HG03064 (cell line): ENCODE results near the gene COL25A1.

Source experiments
- ATAC-seq: cut with Tn5 transposase; IDR thresholded peaks from one replicate; pipeline ENCODE4 v1.9.1; 2021; ENCODE audit warnings: low read depth; ENCODE audit not compliant: unreplicated experiment

Gene COL25A1

DNA sequence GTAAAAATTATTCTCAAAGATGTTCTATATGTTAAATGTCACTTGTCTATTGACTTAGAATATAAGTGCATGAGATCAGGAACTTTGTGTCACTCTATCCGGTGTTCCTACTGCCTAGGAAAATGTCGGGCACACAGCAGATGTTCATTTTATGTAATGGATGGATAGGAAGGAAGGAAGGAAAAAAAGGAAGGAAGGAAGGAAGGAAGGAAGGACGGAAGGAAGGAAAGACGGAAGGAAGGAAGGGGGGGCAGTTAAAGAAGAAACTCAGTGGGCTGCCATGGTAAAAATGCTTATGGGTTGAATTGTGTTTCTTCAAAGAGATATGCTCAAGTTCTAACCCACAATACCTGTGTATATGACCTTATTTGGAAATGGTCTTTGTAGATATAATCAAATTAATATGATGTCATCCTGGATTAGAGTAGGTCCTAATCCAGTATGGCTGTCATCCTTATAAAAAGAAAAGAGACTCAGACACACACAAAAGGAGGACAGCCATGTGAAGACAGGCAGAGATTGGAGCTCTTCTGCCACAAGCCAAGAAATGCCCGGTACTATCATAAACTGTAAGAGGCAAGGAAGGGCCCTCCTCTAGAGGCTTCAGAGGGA lies 86.3 kb downstream of the COL25A1 start:
- no peak for ATAC-seq

DNA sequence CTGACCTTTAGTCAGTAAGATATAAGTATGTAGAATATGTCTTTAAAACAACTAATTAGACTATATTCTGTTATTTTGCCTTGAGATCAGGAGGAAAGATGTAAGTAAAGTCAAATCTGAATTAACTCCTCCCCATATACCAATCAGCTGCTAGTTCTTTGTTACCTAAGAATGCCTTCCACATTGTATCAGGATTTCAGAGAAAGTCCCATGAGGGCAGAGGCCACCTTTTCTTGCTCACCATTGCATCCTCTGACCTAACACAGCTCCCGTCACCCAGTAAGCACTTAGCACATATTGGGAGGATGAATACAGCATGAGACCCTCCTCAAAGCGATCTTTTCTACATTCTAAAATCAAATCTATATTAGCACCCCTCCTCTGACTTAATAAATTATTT lies 87.0 kb downstream of the COL25A1 start:
- ATAC-seq: no peak

DNA sequence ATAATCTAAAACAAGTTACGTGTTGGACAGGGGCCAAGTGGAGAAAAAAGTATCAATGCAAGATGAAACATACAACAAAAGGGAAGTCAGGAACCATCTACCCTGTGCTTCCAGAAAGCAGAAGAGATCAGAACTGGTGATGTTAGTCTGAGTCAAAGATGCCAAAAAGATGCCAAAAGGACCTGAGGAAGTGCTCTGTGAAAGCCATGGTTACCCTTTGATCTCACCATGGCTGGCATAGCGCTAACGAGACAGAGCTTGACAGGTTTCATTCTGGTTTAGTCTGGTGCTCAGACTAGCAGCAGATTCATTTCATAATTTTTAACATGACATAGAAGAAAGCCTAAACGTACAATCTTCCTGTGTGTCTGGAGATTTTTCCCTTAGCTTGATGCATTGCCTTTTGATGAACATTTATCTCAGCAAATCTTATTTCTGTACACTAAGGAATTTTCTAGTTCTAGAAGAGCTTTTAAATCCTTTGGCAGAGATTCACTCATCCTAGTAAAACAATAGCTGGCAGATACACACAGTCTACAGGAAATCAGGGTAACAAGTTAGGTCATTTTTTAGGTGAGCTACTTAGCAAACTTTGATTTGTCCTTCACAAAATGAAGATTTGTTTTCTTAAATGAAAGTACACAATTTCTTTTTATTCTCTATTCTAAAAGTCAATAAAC lies 87.7 kb downstream of the COL25A1 start:
- ATAC-seq: no peak

DNA sequence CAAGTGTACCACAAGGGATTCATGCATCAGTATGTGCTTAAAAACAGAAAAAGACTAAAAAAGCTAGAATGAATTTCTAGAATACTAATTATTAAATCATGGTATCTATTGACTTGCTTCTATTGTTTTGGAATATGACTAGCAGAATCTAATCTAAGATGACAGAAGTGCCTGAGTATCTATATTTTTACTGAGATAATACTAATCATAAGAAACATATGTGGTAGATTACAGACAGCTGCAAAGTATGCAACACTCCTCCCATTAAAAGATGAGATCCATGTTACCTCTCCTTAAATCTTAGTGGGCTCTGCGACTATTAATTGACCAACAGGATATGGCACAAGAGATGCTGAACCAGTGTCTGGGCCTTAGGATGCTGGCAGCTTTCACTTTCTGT lies 89.4 kb downstream of the COL25A1 start:
- ATAC-seq: no peak

DNA sequence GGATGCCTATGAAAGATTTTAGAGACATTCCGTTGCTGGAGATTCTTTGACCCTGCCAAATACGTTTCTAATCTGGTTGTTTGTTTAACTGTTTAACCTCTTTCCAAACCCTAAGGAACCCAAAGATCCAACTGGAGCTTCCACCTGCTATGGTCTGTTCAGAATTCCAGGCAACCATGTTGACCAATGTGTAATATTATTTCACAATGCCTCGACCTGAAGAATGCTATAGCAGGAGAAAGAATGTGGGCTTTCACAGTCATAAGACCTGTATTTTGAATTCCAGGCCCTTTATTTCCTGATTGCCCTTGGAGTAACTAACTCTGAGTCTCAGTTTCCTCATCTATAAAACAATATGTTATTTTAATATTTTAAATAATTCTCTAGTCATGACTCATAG lies 90.8 kb downstream of the COL25A1 start:
- ATAC-seq: no peak

DNA sequence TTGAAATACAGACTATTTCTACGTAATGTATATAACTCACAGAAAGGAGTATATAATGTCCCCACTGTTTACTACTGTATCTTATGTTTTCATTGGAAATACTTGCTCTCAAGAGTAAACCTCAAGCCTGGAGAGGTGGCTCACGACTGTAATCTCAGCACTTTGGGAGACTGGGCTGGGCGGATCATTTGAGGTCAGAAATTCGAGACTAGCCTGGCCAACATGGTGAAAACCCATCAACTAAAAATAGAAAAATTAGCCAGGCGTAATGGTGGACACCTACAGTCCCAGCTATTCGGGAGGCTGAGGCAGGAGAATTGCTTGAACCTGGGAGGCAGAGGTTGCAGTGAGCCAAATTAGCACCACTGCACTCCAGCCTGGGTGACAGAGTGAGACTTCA lies 92.8 kb downstream of the COL25A1 start:
- ATAC-seq: no peak

DNA sequence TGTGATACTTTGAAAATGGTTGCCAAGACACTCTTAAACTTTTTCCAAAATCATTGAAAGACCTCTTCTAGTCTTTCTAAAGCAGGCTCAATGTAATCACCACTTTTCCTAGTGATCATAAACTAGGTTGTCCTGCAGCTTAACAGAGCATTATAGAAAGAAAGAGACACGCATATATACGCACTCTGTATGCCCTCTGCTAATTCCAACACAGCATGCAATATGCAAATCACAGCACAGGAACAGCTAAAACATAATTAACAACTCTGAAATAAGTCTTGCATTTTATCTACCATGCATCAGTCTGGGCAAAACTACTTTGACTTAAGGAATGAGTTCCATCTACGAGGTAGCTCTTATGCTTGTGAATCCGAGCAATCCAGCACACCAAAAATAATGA lies 94.6 kb downstream of the COL25A1 start:
- ATAC-seq: no peak

DNA sequence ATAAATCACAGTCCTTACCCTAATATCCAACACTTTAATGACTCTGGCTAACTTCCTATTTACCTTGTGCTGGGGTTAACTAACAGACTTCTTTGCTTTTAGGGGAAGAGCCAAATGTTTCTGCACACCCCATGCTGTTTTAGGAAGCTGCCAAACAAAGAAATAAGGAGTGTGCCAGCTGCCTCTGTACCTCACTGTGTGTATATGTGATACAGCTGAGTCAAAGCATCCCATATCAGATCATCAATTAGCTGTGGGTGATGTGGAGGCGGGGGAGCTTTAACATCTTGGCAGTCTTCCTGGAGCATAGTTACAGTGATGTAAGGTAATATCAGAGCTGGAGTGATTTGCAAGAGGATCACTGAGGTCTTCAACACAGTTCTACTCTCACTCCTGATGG lies 95.4 kb downstream of the COL25A1 start:
- ATAC-seq: no peak

DNA sequence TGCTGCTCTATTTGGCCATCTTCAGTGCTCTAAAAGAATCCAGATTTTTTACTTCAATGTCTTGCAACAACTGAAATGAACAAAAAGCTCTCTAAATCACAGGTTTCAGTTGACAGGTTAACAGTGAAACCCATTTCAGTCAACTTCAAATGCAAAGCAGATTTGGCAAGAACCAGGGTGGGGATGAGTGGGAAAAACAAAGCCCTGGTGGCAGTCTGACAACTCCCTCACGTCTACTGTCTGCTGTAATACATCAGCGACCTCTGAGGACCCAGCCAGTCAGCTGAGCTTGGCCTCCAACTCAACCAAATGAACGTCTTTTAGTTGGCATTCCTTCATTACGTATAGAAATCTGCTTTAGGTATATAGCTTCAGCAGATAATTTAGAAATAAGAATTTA lies 95.8 kb downstream of the COL25A1 start:
- ATAC-seq: no peak

DNA sequence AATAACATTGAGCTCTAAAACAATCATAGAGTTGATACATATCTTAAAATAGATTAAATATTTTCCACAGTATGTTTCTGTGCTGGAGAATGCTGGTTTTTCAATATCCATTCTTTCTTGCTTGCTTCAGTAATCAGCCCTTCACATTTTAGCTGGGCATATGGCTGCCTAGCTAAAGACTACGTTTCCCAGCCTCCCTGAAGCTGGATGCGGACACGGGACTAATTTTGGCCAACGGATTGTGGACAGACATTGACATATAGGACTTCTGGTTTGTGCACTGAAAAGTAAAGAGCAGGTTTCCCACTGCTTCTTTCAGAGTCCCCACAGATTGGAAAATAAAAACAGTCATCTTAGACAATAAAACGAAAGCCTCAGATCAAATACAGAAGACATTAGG lies 97.3 kb downstream of the COL25A1 start:
- no peak for ATAC-seq

DNA sequence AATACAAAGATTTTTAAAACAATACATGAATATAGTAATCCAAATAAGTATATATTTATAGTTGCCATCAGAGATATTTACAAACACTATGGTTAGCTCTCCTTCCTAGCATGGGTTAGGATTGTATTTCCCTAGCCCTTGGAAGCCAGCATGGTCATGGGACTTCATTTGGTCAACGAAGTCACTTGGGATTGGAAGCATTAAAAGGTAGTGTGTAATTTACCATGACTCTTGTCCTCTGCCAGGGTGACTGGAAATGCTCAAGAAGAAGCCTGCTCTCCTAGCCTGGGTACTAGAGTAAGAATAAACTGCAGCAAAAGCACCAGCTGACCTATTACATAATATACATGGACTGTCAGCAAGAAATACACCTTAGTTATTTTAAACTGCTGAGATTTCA lies 102.9 kb downstream of the COL25A1 start:
- no peak for ATAC-seq

DNA sequence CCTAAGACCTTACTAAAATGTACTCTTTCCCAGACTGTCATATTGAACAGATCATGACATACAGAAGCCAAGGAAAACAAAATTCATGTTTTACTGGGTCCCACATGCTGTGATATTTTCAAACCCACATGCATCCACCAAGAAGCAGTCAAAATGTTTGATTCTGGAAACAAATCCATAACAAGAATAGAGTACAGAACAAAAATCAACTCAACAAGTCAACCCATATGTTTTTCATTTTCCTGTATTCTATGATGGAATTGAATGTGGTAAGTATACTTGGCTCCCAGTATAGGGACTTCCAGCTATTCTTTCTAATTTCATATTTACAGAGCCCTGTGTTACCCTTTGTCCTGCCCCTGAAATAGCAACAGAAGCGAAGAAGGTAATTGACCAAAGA lies 106.8 kb downstream of the COL25A1 start:
- ATAC-seq: no peak

DNA sequence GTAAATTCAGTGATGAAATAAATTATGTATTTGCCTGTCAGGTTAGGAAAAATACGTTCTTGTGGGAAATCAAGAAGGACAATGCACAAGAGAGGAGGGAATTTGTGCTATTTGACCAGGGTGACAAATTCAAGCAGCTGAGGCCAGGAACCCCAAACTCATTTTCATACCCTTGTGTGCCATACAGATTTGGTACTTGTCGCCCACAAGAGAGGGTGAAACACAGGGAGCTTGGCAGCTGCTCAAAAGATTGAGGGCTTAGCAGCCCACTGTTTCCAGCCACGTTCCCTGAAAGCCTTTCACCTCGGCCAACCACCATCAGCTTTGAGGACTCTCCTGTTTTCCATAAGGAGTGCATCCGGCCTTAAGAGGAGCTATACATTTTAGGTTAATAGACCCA lies 111.2 kb downstream of the COL25A1 start:
- ATAC-seq: no peak

DNA sequence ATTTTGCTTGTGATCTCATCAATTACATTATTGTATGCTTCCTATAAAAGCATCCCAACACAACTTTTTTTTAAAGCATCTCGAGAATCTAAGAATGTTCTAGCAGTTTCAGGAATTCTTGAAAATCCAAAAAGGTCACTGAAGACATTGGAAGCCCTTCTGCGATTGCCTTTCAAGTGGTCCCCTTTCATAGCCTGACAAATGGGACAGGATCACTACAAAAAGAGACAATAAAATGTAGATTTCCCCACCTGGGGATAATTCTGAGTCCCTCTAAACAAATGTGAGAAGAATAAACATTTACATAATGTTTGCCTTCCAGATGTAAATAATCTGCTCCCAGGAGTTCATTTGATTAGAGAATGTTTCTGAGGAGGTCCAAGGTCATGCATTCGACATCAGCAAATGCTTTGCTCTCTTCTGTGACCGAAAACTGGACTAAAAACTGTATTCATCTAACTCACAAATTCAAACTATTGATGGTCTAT lies 116.0 kb downstream of the COL25A1 start:
- ATAC-seq: no peak

DNA sequence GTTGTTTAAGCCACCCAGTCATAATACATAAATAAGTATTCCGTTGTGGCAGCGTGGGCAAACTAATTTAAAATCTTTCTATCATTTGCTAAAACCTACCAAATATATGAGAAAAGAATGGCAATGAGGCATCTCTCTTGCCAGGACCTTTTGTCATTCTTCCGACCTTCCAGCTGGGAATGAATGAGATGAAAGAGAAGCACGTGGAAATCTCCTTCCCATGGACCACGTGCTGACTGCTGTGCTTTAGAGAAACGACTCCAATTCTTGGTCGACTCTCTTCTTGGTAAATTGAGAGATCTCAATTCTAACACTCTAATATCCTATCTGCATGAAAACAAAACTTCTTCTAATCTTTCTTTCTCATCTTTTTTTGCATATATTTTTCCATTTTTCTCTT lies 116.5 kb downstream of the COL25A1 start:
- ATAC-seq: no peak

DNA sequence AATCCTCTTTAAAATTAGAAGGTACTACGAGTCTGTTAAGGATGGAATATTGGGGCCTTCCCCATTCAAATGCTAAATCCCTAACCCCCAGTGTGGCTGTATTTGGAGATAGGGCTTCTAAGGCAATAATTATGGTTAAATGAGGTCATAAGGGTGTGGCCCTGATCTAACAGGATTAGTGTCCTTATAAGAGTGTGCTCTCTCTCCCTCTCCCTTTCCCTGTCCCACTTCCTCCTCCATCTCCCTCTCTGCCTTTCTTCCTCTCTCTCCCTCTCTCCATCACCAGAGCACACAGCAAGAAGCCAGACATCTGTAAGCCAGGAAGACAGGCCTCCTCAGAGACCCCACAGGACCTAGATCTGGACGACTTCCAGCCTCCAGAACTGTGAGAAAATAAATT lies 116.9 kb downstream of the COL25A1 start:
- no peak for ATAC-seq

DNA sequence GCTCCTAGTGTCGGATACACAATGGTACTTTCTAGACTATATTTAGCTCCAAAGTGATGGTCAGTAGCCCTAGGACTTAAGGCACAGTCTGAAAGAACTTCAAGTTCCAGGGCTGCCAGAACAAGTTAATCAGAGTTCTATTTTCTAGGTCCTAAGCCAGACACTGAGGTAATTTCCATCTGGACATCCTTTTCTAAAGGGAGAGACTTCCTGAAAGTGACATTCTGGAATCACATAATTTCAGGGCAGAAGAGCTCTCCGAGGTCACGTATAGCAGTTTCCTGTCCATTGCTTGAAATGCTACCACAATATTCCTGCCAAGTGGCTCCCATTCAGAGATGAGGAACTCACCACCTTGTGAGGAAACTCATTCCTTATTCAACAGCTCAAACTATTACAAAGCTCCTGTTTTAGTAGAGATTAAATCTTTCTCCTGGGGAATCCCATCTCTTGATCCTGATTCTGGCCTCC lies 117.9 kb downstream of the COL25A1 start:
- no peak for ATAC-seq

DNA sequence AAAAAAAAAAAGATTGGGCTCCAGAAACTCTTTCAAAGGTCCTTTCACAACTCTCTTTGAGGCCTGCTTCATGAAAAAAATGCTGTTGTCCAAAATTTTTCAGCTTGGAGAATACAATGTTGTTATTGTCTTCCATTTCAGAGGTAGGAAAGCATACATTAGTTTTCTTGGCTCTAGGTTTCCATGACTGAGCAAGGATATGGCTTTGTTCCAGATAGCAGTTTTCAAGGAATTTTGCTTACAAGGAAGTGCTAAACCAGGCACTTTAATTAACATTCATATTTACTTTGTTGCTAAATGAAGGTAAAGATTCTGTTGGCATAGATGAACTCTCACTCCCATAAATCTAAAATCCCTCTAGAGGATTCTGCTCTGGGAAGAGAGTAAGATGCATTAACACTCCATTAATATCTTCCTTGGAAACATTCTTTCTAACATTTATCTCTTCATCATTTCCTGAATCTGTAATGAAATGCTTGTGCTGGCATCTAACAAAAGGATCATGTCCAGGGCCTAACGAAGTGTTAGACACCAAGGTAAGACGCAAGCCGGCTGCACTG lies 118.4 kb downstream of the COL25A1 start:
- no peak for ATAC-seq

DNA sequence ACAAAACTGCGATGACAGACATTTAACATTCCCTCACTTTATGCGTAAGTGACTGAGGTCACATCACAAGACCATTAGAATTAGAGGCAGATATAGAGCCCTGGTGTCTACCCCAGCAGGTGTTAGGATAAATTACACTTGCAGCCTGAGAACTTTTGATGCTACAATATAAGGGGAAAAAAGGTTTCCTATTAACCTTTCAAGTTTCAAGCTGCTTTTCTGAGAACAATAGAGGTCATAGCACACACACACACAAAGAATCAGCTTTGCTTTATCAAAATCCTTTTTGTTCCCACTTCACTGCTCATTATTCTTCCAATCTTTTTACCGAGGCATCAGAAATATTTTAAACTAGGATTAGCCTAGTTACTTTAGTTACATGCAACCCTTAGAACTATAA lies 119.8 kb downstream of the COL25A1 start:
- no peak for ATAC-seq

DNA sequence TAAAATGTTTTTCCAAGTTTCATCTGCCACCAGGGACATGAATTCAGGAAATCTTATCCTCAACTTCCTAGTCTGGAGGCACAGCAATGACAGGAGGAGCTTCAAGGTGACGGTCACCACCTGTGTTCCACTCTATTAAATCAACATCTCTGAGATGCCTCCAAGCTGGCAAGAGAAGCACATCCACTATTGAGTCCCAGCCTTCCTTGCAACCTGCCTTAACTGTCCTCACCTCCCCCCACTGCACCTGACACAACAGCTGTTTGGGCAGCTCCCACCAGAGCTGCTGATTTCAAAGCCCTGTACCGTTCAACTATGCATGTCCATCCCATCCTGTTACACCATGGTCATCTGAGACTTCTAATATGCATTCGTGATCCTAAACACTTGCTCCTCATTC lies 123.4 kb downstream of the COL25A1 start:
- no peak for ATAC-seq

DNA sequence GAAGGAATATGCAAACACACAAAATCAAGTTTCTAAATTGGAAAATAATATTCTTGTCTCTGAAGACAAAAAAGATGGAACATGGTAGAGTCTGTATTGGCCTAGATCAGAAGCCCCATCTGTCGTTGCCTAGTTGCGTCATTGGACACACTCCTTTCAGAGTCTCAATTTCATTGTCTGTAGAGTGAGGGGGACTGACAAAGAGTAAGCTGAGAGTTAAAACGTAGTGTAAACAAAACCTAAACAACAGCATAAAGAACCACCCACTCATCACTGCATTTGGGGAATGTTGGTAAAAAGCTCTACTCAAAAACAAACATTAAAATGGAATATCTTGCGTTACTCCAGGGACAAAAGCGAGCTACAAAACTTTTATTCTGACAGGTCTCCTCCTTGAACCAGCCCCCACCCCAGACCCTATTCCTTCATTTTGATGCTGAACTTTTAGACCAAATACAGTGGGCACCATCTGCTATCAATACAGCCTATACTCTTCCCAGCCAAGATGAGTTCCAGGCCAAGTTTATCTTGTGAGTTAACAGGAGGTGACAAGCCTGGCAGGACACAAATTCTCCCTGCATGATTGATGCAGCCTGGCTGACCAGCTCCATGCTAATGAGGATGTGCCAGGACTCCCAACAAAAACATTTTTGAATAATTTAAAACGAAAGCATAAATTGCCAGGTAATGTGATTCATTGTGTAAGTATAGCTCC lies 125.2 kb downstream of the COL25A1 start:
- no peak for ATAC-seq
